PFSK-1 (cell line): ENCODE measurements around the gene TBXAS1.

ENCODE experiments used
- POLR2AphosphoS5 ChIP-seq: IDR thresholded peaks from 2 replicates; pipeline ENCODE4 v1.6.1; 2012; ENCODE audit warnings: low read depth, mild to moderate bottlenecking, control low read depth, low read length, moderate library complexity
- SIN3A ChIP-seq: IDR thresholded peaks from 2 replicates; pipeline ENCODE4 v1.6.1; 2012; ENCODE audit warnings: mild to moderate bottlenecking, low read length, moderate library complexity, borderline replicate concordance; ENCODE audit not compliant: insufficient read depth
- TAF1 ChIP-seq: IDR thresholded peaks from 2 replicates; pipeline ENCODE4 v1.6.1; 2012; ENCODE audit warnings: low read length, control low read depth, borderline replicate concordance; ENCODE audit not compliant: insufficient read depth
- TF ChIP-seq, protein P1 (sequence below), 2 experiments: IDR thresholded peaks; 2 replicates each; pipeline versions ENCODE4 v1.6.1 to v1.8.0; 2011 to 2012; ENCODE audit warnings: low read depth in 2 of 2, low read length in 2 of 2, control low read depth in 1 of 2, inconsistent platforms in 1 of 2, mild to moderate bottlenecking in 1 of 2, moderate library complexity in 1 of 2; ENCODE audit not compliant: insufficient read depth in 1 of 2

DNA sequence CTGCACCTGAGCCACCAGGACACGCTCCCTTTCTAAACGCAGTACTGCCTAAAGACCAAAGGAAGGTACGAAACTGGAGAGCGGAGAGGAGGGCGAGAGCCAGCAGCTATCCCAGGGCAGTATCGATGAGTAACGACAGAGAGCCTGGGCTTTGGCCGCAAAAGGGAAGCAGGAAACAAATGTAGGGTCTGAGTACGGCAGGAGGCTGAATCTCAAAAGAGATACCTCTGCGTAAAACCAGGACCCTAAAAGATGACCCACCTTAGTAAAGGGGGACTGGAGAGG, 213.3 kb downstream of the TBXAS1 start:
- no peak for TF ChIP-seq SIN3A
- TF ChIP-seq, protein P1, sequence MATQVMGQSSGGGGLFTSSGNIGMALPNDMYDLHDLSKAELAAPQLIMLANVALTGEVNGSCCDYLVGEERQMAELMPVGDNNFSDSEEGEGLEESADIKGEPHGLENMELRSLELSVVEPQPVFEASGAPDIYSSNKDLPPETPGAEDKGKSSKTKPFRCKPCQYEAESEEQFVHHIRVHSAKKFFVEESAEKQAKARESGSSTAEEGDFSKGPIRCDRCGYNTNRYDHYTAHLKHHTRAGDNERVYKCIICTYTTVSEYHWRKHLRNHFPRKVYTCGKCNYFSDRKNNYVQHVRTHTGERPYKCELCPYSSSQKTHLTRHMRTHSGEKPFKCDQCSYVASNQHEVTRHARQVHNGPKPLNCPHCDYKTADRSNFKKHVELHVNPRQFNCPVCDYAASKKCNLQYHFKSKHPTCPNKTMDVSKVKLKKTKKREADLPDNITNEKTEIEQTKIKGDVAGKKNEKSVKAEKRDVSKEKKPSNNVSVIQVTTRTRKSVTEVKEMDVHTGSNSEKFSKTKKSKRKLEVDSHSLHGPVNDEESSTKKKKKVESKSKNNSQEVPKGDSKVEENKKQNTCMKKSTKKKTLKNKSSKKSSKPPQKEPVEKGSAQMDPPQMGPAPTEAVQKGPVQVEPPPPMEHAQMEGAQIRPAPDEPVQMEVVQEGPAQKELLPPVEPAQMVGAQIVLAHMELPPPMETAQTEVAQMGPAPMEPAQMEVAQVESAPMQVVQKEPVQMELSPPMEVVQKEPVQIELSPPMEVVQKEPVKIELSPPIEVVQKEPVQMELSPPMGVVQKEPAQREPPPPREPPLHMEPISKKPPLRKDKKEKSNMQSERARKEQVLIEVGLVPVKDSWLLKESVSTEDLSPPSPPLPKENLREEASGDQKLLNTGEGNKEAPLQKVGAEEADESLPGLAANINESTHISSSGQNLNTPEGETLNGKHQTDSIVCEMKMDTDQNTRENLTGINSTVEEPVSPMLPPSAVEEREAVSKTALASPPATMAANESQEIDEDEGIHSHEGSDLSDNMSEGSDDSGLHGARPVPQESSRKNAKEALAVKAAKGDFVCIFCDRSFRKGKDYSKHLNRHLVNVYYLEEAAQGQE (IDR thresholded peaks at IDR 0.05; ENCODE audit: insufficient read depth in 1 of 2, low read depth in 2 of 2, low read length in 2 of 2): no peak
- no peak for TF ChIP-seq POLR2AphosphoS5
- no peak for TF ChIP-seq TAF1
